ENCODE data around the gene PTH1R. TPM values are rescaled to one million over a fixed set of nuclear protein-coding genes. Genes with fewer than 3 reads are reported as not detected.

Gene PTH1R
- polyA plus RNA-seq, 3 donors = not detected

DNA sequence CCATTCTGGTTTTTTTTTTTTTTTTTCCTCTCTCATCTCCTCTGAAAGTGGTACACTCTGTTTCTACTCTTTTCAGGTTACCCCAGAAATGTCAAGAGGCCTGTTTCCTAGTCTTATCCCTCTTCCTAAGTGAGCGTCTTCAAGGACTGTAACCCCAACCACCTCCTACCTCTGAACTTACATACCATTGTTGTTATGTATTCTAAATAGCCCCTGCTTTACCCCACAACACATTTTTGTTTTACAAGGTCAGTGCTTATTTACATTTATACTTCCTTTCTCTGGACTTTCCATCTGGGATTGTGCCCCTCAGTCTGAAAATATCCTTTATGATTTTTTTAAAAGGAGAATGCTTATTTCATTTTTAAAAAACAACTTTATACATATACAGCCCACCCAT is 38.8 kb downstream of the PTH1R start:
- Histone ChIP-seq H3K27ac (ENCODE audit: low read depth in 1 of 2, low read length in 2 of 2) (no peak overlapping the region), H3K4me3 (replicated peaks in 1 of 3; ENCODE audit: low read depth in 2 of 3, low read length in 3 of 3) (no peak overlapping the region), H3K9me3 (replicated peaks in 1 of 2; ENCODE audit: control insufficient read depth in 1 of 2, insufficient read depth in 1 of 2, low read length in 2 of 2) (peaks cover 0 to 2% of the 10 kb centered on the region in 2 donors), H3K4me1 (ENCODE audit: control insufficient read depth in 1 of 2, insufficient read depth in 2 of 2, low read length in 2 of 2) (no peaks in the 10 kb centered on the region), H3K9ac (ENCODE audit: insufficient read depth, low read length, poor library complexity, severe bottlenecking) (no peak overlapping the region), H3K27me3 (ENCODE audit: control insufficient read depth in 2 of 2, insufficient read depth in 2 of 2, low read length in 2 of 2) (no peaks in the 10 kb centered on the region), H3K36me3 (replicated peaks in 1 of 2; ENCODE audit: control insufficient read depth in 1 of 2, insufficient read depth in 2 of 2, low read length in 2 of 2) (peaks cover 41 to 68% of the 10 kb centered on the region in 2 donors), H4K20me1 (ENCODE audit: insufficient read depth, low read length) (peaks cover 11% of the 10 kb centered on the region), H3K79me2 (ENCODE audit: insufficient read depth, low read length) (no peaks in the 10 kb centered on the region), H3K4me2 (replicated peaks; ENCODE audit: extremely low read depth, low read length, poor library complexity, severe bottlenecking) (no peak overlapping the region), H2AFZ (ENCODE audit: insufficient read depth, low read depth, low read length, poor library complexity, severe bottlenecking) (no peak overlapping the region)
- Mint-ChIP-seq H3K36me3 (peaks cover 60 to 71% of the 10 kb centered on the region in 2 donors), H3K4me1 (peaks cover 2% of the 10 kb centered on the region), H3K9me3 (peaks cover 0 to 5% (median 0%) of the 10 kb centered on the region in 7 donors), H3K4me3 (no peak overlapping the region), H3K27me3 (ENCODE audit: low read depth in 3 of 3) (peaks cover 0 to 2% (median 1%) of the 10 kb centered on the region in 3 donors), H3K27ac (peak overlapping the region in 1 of 7 donors; percentile 24)
- 100% methylated on average over 1 of the region's 1 CpG for WGBS (ENCODE audit: insufficient coverage)
- no peak for DNase-seq
- TF ChIP-seq, protein P1, sequence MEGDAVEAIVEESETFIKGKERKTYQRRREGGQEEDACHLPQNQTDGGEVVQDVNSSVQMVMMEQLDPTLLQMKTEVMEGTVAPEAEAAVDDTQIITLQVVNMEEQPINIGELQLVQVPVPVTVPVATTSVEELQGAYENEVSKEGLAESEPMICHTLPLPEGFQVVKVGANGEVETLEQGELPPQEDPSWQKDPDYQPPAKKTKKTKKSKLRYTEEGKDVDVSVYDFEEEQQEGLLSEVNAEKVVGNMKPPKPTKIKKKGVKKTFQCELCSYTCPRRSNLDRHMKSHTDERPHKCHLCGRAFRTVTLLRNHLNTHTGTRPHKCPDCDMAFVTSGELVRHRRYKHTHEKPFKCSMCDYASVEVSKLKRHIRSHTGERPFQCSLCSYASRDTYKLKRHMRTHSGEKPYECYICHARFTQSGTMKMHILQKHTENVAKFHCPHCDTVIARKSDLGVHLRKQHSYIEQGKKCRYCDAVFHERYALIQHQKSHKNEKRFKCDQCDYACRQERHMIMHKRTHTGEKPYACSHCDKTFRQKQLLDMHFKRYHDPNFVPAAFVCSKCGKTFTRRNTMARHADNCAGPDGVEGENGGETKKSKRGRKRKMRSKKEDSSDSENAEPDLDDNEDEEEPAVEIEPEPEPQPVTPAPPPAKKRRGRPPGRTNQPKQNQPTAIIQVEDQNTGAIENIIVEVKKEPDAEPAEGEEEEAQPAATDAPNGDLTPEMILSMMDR (IDR thresholded peaks at IDR 0.05) = no peak
- intact Hi-C loops (cut with micrococcal nuclease) = no loop called here

DNA sequence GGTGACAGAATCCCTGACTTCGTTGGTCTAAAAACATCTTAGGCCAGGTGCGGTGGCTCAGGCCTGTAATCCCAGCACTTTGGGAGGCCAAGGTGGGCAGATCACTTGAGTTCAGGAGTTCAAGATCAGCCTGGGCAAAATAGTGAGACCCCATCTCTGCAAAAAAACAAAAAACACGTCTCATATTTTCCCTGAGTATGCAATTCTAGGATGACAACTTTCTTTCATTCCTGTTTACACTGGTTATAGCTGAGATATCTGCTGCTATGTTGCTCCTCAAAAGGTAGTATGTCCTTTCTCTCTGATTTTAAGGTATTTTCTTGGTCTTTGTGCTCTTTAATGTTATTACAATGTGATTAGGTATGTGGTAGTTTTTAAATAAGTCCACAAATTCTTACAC is 39.3 kb downstream of the PTH1R start:
- no peak overlapping the region for H3K4me3 ChIP-seq (replicated peaks in 1 of 3; ENCODE audit: low read depth in 2 of 3, low read length in 3 of 3)
- intact Hi-C loops (cut with micrococcal nuclease) = no loop called here
- H3K27me3 Mint-ChIP-seq (ENCODE audit: low read depth in 3 of 3) = peaks cover 0 to 2% (median 1%) of the 10 kb centered on the region in 3 donors
- H3K9me3 Mint-ChIP-seq = peaks cover 0 to 5% (median 0%) of the 10 kb centered on the region in 7 donors
- WGBS (ENCODE audit: insufficient coverage) = 94% methylated on average over 2 of the region's 3 CpGs
- H3K9ac ChIP-seq (ENCODE audit: insufficient read depth, low read length, poor library complexity, severe bottlenecking) = no peak overlapping the region
- H3K27ac ChIP-seq (ENCODE audit: low read depth in 1 of 2, low read length in 2 of 2) = no peak overlapping the region
- H3K4me1 ChIP-seq (ENCODE audit: control insufficient read depth in 1 of 2, insufficient read depth in 2 of 2, low read length in 2 of 2) = no peaks in the 10 kb centered on the region
- no peaks in the 10 kb centered on the region for H3K27me3 ChIP-seq (ENCODE audit: control insufficient read depth in 2 of 2, insufficient read depth in 2 of 2, low read length in 2 of 2)
- peaks cover 0 to 2% of the 10 kb centered on the region in 2 donors for H3K9me3 ChIP-seq (replicated peaks in 1 of 2; ENCODE audit: control insufficient read depth in 1 of 2, insufficient read depth in 1 of 2, low read length in 2 of 2)
- peaks cover 16% of the 10 kb centered on the region for H4K20me1 ChIP-seq (ENCODE audit: insufficient read depth, low read length)
- H3K4me2 ChIP-seq (replicated peaks; ENCODE audit: extremely low read depth, low read length, poor library complexity, severe bottlenecking) = no peak overlapping the region
- H3K27ac Mint-ChIP-seq = peak overlapping the region in 1 of 7 donors; percentile 37
- H3K79me2 ChIP-seq (ENCODE audit: insufficient read depth, low read length) = peaks cover 5% of the 10 kb centered on the region
- TF ChIP-seq, protein P1 (IDR thresholded peaks at IDR 0.05) = no peak
- no peak overlapping the region for H2AFZ ChIP-seq (ENCODE audit: insufficient read depth, low read depth, low read length, poor library complexity, severe bottlenecking)
- peaks cover 47 to 74% of the 10 kb centered on the region in 2 donors for H3K36me3 ChIP-seq (replicated peaks in 1 of 2; ENCODE audit: control insufficient read depth in 1 of 2, insufficient read depth in 2 of 2, low read length in 2 of 2)
- peaks cover 66 to 77% of the 10 kb centered on the region in 2 donors for H3K36me3 Mint-ChIP-seq
- no peak overlapping the region for H3K4me3 Mint-ChIP-seq
- peaks cover 2% of the 10 kb centered on the region for H3K4me1 Mint-ChIP-seq
- DNase-seq = no peak
